Measurements from ENCODE around the gene MAP3K21. TPM values are rescaled to one million over a fixed set of nuclear protein-coding genes. Genes with fewer than 3 reads are reported as not detected.

The MAP3K21 gene
- total RNA-seq, 1 donor from 2014 or later, result 9.2 TPM

- no peak for DNase-seq
- Histone ChIP-seq H3K36me3 (no peaks in the 10 kb centered on the region), H3K9me3 (no peaks in the 10 kb centered on the region), H3K4me3 (peak overlapping the region; percentile 70), H3K27me3 (ENCODE audit: low read depth) (no peaks in the 10 kb centered on the region), H3K4me1 (peaks cover 10% of the 10 kb centered on the region), H3K27ac (peak overlapping the region; percentile 75)
- TF ChIP-seq, protein P1, sequence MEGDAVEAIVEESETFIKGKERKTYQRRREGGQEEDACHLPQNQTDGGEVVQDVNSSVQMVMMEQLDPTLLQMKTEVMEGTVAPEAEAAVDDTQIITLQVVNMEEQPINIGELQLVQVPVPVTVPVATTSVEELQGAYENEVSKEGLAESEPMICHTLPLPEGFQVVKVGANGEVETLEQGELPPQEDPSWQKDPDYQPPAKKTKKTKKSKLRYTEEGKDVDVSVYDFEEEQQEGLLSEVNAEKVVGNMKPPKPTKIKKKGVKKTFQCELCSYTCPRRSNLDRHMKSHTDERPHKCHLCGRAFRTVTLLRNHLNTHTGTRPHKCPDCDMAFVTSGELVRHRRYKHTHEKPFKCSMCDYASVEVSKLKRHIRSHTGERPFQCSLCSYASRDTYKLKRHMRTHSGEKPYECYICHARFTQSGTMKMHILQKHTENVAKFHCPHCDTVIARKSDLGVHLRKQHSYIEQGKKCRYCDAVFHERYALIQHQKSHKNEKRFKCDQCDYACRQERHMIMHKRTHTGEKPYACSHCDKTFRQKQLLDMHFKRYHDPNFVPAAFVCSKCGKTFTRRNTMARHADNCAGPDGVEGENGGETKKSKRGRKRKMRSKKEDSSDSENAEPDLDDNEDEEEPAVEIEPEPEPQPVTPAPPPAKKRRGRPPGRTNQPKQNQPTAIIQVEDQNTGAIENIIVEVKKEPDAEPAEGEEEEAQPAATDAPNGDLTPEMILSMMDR (IDR thresholded peaks at IDR 0.05), result no peak
- no peak for ATAC-seq
- intact Hi-C loops (cut with DNase I), result no loop called here
Observed at GRCh38 chr1:233295975-233296322, 31.6 kb upstream of the MAP3K21 start.

DNA sequence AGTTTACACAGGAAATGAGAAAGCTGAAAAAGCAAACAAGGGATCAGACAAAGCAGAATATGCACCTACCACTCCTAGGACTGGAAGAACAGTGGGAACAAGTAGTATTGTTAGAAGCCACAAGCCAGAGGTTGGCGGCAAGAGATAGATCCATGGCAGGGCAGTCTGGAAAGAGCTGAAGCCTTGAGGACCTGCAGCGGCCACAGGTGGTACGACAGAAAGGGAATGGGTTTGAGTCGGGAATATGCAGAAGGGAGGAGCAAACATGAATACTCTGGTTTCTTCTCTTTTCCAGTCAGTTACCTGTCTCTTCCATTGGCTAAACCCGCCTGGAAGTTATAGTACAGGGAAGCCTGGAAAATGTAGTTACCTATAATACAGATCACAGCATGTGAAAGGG, 28.1 kb upstream of the MAP3K21 start:
- Histone ChIP-seq H3K27ac (no peak overlapping the region), H3K36me3 (no peaks in the 10 kb centered on the region), H3K27me3 (ENCODE audit: low read depth) (no peaks in the 10 kb centered on the region), H3K4me1 (peaks cover 8% of the 10 kb centered on the region), H3K9me3 (no peaks in the 10 kb centered on the region), H3K4me3 (no peak overlapping the region)
- ATAC-seq, result no peak
- no peak for DNase-seq
- TF ChIP-seq, protein P1 (IDR thresholded peaks at IDR 0.05), result no peak
- intact Hi-C loops (cut with DNase I), result no loop called here

DNA sequence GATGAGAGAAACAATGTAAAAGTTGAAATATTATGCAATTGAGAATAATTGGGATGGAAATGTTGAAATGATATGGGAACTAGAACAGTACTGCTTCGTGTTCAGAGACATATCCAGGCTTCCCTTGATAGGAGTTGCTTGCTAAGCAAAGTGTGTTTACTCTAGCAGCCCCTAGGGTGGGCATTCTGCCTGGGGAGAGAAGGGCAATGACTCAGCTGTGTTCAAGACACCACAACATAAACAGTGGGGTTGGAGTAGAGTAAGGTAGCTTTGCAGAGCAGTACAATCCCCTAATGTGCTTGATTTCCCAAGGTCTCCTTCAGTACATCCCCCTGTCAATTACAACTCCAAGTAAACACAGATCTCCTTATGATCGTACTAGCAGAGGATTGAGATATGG, 27.2 kb upstream of the MAP3K21 start:
- intact Hi-C loops (cut with DNase I), result no loop called here
- H3K4me3 ChIP-seq, result no peak overlapping the region
- TF ChIP-seq, protein P1 (IDR thresholded peaks at IDR 0.05), result no peak
- ATAC-seq (no peak), DNase-seq (no peak)
- H3K4me1 ChIP-seq, result no peaks in the 10 kb centered on the region
- no peaks in the 10 kb centered on the region for H3K27me3 ChIP-seq (ENCODE audit: low read depth)
- no peaks in the 10 kb centered on the region for H3K36me3 ChIP-seq
- no peak overlapping the region for H3K27ac ChIP-seq
- H3K9me3 ChIP-seq, result no peaks in the 10 kb centered on the region

GRCh38 chr1:233304489-233305102, 22.9 kb upstream of the MAP3K21 start:
- ATAC-seq (peak in 1 of 2 donors; percentile 52), DNase-seq (no peak)
- no peaks in the 10 kb centered on the region for H3K27me3 ChIP-seq (ENCODE audit: low read depth)
- TF ChIP-seq, protein P1 (IDR thresholded peaks at IDR 0.05), result peak; percentile 76
- H3K27ac ChIP-seq, result no peak overlapping the region
- H3K4me3 ChIP-seq, result no peak overlapping the region
- no peaks in the 10 kb centered on the region for H3K9me3 ChIP-seq
- intact Hi-C loops (cut with DNase I), result no loop called here
- H3K36me3 ChIP-seq, result no peaks in the 10 kb centered on the region
- H3K4me1 ChIP-seq, result no peaks in the 10 kb centered on the region

- H3K27ac ChIP-seq, result no peak overlapping the region
- no peaks in the 10 kb centered on the region for H3K36me3 ChIP-seq
- DNase-seq, result no peak
- no peak overlapping the region for H3K4me3 ChIP-seq
- TF ChIP-seq, protein P1 (IDR thresholded peaks at IDR 0.05), result no peak
- no peak for ATAC-seq
- H3K4me1 ChIP-seq, result no peaks in the 10 kb centered on the region
- H3K27me3 ChIP-seq (ENCODE audit: low read depth), result no peaks in the 10 kb centered on the region
- no peaks in the 10 kb centered on the region for H3K9me3 ChIP-seq
- intact Hi-C loops (cut with DNase I), result no loop called here
Observed at GRCh38 chr1:233313434-233314155, 13.9 kb upstream of the MAP3K21 start.

All from lower lobe of right lung (tissue), 2 donors.